HG02763 (cell line): ENCODE measurements around the gene BRINP3.
"Not testable (repeated sequence)": the region's sequence is repeated elsewhere in the genome, so short reads cannot be mapped to it uniquely, and the experiment has no call there.

Experiments used
- ATAC-seq: cut with Tn5 transposase; IDR thresholded peaks from one replicate; pipeline ENCODE4 v1.9.1; 2021; ENCODE audit warnings: mild to moderate bottlenecking, moderate library complexity; ENCODE audit not compliant: unreplicated experiment

Gene BRINP3

GRCh38 chr1:190477762-190478148, at the start of gene BRINP3:
Gene BRINP3, minus strand, starts transcription at chr1:190477864.
- no peak for ATAC-seq

GRCh38 chr1:190511554-190511953, 33.9 kb upstream of the BRINP3 start:
- no peak for ATAC-seq

GRCh38 chr1:190507357-190507756, 29.7 kb upstream of the BRINP3 start:
- no peak for ATAC-seq

- not testable (repeated sequence) for ATAC-seq
These were observed 26.9 kb upstream of the BRINP3 start for GRCh38 chr1:190504539-190504938.

GRCh38 chr1:190497565-190497964, 19.9 kb upstream of the BRINP3 start:
- ATAC-seq = no peak

GRCh38 chr1:190494451-190494850, 16.8 kb upstream of the BRINP3 start:
- no peak for ATAC-seq

- no peak for ATAC-seq
These were observed 13.7 kb upstream of the BRINP3 start for GRCh38 chr1:190491404-190491803.

- no peak for ATAC-seq
These were observed 6.4 kb upstream of the BRINP3 start for GRCh38 chr1:190484045-190484444.

GRCh38 chr1:190480231-190480630, 2.6 kb upstream of the BRINP3 start:
- ATAC-seq = no peak

- no peak for ATAC-seq
These were observed 1.9 kb upstream of the BRINP3 start for GRCh38 chr1:190479516-190479915.

- no peak for ATAC-seq
These were observed 1.4 kb upstream of the BRINP3 start for GRCh38 chr1:190479050-190479397.

- no peak for ATAC-seq
These were observed 735 bp upstream of the BRINP3 start for GRCh38 chr1:190478149-190479049.

- ATAC-seq = no peak
These were observed 858 bp downstream of the BRINP3 start for GRCh38 chr1:190476806-190477205.

- ATAC-seq = no peak
These were observed 1.3 kb downstream of the BRINP3 start for GRCh38 chr1:190476321-190476720.

GRCh38 chr1:190475421-190476141, 2.1 kb downstream of the BRINP3 start:
- no peak for ATAC-seq

GRCh38 chr1:190474650-190475211, 2.9 kb downstream of the BRINP3 start:
- ATAC-seq = no peak

- no peak for ATAC-seq
These were observed 3.7 kb downstream of the BRINP3 start for GRCh38 chr1:190474010-190474409.

- ATAC-seq = no peak
These were observed 5.2 kb downstream of the BRINP3 start for GRCh38 chr1:190472494-190472893.

- ATAC-seq = no peak
These were observed 5.6 kb downstream of the BRINP3 start for GRCh38 chr1:190472042-190472441.

- ATAC-seq = no peak
These were observed 13.0 kb downstream of the BRINP3 start for GRCh38 chr1:190464690-190465089.

GRCh38 chr1:190456129-190456528, 21.5 kb downstream of the BRINP3 start:
- ATAC-seq = no peak

GRCh38 chr1:190455631-190456030, 22.0 kb downstream of the BRINP3 start:
- no peak for ATAC-seq
